Measurements from ENCODE around the gene AOPEP.

AOPEP gene

DNA sequence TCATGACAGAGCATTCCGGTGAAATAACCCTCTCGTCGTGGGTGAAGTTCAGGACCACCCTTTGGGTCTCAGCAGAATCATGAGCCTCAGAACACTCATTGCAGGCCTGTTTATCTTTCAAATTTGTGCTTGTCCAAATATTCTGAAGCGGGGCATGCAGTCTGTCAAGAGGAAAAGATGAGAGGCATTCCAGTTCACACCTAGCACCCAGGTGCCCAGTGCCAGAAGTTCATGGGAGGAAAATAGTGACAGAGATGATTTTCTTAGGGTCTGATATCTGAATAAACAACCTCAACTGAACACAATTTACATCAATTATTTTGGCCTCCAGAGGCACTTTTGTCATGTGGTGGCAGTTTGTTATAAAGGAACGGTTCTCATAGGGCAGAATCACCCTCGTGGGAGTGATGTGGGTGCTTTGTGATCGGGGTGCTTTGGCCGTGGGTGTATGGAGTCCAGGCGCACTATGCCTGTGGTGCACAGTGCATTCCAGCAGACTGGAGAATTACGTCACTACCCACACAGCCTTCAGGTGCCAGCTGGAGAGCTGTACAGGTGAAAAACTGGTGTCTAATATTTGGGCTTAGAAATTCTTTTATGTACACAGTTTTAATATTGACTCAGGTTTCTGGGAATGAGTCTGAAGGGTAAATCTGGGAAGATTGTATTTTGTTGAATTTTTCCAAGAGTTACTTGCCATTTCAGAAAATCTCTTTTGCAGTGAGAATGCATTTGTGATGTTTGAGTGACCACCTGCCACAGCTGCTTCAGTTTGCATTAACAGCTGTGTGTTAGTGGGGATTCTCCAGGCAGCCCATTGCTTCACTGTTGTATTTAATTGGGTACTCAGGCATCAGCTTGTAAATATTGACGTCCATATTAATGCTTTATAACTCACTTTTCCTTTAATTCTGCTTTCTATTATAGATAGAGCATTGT, 301.7 kb downstream of the AOPEP start:
- no peak for DNase-seq

DNA sequence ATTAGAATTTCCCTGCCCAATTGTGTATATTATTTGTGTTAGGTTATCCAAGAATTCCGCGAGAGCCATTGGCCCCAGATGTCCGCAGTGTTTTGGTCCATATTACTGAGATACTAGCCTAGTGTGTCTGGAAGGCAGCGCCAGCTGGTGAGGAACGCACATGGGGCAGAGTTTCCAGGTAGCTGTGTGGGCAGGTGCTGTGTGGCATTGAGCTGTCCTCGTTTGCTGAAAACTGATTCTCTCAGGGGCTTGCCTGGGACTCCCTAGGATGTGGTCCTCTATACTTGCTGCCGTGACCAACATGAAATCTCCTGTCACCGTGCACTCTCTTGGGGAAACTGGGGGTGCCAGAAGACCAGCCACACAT, 302.3 kb downstream of the AOPEP start:
- DNase-seq, result no peak

DNA sequence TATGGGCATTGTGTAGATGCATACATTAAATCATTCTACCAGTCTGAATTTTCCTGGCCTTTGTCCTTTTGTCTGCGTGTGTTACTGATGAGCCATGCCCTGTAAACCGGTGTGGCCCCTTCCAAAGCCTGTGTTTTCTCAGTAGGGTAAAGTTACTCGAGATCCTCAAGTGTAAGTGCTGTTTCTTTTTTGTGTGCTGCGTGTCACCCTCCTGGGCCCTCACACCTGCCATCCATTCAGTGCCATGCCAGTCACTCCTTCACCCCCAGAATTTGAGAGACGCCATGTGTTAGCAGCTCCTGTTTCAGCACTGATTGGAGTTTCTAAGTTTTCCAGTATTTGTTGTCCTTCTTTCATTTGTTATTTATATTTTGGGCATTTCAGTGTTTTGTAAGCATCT, 302.8 kb downstream of the AOPEP start:
- no peak for DNase-seq

DNA sequence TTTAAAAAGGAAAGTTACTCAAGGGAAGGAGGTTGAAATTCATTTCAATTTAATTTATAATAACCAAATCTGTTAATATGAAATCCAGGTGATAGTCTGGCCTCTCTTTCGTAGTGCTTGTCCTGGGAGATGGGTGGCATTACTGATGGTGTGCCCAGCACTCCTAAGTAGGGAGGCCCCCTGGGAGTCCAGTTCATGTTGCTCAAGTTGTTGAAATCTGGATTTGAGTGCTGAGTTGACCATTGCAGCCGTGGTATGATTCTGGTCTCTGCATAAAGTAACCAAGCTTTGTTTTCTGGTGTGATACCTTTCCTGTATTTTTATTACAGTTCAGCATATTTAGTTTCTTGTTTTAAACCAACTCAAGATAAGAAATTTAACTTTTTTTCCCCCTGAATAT, 303.2 kb downstream of the AOPEP start:
- DNase-seq, result no peak

DNA sequence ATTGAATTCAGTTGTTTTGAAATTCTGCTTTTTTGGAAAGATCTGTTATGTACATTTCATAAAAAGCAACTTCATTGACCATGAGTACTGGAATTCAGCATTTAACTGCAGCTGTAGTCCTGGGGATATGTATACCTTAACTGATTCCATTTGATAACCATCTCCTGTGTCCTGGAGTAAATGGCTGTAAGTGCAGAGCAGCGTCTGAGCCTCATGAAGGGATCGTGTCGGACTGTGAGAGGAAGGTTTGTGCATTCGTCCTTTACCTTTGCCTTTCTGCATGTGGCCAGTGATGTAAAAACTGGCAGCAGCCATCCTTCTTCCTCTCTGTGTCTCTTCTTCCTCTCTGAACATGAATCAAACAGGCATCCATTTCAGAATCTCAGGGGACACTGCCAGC, 303.8 kb downstream of the AOPEP start:
- DNase-seq, result no peak

DNA sequence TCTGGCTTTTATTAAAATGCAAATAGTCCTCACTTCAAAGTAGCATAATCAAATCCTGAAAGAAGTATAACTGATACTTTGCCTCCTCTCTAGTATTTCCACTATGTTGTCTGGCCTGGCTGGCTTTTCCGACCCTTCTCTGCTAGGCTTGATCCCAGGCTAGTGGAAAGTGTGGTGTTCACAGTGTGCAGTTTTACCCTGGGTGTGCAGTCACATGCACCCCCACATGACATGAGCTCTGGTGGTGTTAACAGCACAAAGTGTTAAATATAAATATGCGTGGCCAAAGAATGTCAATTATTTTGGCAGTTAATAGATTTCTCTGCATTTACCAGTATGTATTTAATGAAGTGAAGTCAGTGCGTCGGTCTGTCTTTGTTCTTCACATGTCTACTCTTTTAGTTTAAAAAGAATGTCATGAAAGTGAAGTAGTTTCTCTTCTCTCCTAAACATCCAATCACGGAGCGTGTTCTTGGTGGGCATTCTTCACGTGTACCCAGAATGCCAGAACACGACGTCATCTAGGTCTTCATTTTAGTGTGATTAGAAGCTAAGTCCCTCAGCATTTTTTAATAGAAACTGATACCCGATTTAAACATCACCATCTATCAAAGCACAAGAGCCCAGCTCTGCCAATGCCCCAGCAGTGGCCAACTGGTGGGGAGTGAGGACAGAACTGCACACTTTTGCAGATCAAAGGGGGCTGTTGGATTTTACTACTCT, 304.6 kb downstream of the AOPEP start:
- DNase-seq, result no peak

DNA sequence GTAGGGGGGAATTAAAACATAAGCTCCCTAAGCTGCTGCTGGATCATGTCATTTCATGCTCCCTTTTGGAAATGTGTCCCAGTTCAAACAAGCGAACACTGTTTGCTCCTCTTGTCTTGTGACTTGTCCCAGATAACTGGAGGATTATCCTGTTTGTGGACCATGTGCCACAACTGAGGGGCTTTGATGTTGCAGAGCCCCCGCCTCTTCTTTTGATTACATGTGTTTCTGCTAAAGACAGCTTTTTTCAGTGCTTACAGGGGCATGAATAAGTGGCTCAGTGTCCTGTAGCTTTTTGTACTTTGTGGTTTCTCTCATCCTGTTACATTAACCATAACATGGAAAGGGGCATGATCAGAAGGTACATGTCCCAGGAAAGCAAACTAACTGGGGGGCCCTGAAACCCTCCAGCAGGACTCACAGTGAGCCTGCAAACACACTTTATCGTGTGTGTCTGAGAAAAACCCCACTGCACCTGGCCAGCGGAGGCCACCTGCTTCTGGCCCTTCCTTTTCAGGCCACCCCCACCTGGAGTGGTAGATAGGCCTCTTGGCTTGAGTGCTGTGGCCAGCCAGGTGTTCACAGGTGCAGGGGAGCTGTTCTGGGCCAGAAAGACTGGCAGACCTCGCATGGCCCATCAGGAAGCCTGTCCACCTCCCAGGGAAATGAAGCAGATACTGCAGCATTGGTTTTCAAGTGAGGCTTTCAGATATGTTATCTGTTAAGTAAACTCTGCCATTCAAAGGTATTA, 305.4 kb downstream of the AOPEP start:
- DNase-seq, result no peak

DNA sequence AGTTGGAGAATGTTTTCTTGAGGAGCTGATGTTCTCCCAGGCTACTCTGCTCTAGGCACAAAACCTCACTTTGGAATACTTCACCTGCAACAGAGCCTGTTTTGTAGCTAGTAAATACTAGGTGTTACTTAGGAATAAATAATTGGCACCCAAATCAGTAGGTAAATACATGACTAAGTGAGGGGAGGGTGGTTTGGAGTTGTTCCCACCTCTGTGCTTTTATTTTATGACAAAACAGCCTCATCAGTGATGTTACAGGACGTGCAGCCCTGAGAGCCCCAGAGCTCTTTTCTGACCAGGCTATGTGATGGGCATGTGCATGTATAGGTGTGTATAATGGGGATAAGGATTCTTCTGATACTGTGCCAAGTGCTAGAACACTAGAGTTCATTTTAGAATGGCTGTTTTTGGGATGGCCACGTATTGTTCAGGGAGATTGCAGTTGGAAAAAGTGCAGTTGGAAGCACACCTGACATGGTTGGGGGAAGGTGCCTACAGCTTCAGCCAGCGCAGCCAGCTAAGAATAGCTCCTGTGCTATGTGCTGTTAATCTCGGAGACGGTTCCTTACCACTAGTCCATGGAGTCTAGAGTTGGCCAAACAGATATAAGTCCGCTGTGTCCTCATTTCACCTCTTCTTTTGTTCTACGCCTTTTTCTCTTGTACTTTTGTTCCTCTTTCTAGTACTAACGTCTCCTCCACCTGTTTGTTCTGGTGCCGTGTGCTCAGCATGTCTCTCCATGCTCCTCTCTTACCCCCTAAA, 306.3 kb downstream of the AOPEP start:
- no peak for DNase-seq

DNA sequence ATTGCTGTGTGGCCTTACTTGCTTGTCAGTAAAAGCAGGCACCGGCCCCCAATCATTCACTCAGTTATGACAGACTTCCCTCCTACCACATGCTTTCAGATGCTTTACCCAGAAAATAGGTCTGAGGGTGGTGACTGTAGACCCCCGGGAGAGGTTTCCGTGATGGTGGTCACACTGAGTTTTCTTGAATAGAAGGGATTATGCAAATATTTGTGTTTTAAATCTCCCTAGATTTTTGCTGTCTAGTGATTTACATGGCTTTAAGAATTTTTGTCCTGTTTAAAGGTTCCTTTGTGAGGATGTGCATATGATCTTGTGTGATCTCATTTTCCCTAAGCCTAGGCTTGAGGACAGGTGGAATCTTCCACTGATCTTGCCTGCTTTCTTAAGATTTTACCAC, 309.3 kb downstream of the AOPEP start:
- DNase-seq, result no peak

DNA sequence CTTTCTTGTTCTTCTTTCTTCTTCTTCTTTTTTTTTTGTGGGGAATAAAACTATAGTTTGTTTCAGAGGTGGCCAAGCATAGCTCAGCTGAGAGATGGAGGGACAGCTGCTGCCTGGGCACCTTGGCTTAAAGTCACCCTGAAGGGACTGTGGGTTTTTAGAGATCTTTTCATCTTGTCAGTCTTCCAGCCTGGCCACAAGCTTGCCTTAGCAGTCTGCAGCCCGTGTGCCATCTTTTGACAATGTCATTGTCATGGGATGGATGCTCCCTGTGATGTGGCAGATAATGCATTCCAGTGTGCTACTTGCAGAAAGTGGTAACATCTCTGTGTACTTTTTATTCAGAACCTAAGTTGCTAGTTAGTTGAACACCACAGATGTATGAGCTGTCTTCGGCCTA, 310.2 kb downstream of the AOPEP start:
- DNase-seq, result no peak

DNA sequence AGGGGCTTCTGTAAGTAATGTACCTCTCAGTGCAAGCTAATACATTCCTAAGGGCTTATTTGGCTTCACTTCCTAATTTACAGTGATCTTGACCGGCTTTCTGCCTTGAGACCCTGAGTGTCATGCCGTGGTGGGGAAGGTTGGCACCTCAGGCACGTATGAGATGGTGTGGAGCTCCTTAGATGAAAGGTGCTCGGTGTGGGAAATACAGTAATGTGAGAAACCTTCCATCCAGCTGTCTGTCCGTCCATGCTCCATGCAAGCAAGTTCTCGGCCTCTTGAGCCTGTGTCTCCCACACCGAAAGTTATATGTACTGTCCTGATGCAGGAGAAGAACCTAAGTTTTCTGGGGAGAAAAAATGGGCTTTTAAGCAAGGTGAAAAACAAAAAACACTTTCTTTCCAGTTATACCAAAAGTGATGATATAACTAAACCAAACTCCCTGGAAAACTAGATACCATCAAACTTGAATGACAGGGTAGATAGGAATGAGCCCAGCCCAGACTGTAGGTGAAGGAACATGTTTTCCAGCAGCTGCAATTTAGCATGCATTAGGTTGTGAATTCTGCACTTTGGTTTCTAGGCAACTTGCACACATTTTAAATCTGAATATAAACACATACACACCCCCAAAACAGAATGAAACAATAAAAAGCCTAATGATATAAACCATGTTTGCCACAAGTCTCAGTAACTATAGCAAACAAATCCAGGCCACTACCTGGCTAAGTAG, 311.5 kb downstream of the AOPEP start:
- no peak for DNase-seq

DNA sequence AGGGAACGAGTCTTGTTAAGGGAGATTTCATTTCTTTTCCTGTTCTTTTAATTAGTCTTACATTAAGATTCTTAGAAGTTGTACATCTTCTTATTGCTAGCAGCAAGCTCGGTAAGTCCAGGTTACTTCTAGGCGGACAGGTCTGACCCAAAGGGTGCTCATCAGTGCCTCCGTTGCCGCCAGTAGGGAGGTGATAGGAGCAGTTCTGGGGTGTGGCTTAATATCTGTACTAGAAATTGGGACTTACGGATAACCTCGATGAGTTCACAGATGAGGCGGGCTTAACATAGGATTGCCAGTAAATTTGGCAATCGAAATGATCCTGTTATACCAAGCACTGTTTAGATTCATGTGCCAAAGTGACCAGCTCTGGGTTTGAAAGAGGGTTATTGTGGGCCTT, 312.2 kb downstream of the AOPEP start:
- DNase-seq, result no peak

DNA sequence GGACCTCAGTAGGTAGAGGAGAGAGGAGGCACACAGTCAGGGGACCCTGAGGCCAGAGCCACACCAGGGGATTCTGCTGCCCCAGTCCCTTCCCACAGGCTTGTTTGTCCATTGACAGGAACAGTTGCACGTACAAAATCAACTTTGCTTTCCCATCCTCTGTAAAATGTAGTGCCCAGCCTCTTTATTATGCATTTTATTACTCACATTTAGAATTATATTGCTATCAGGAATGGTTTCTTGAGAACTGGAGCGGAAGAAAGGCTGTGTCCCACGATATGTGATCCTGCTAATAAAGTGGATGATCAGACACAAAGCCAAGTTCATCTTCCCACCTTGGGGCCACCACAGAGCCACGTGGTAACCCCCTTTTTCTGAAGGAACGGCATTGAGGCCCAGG, 313.6 kb downstream of the AOPEP start:
- no peak for DNase-seq

DNA sequence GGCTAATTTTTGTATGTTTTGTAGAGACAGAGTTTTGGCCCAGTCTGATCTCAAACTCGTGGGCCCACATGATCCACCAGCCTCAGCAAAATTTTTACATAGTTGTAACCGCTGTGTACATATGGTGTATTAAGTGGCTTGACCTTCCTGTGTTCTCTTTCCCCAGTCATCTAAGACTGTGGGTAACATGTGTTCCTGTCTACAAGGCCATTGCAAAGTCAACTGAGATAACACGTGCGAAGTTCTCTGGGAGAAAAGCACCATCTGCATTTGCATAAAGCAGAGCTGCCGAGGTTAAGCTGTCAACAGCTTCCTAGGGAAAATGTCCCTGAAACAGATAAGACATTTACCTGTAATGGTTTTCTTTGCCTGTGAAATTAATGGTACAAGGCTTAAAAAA, 317.3 kb downstream of the AOPEP start:
- DNase-seq, result no peak

DNA sequence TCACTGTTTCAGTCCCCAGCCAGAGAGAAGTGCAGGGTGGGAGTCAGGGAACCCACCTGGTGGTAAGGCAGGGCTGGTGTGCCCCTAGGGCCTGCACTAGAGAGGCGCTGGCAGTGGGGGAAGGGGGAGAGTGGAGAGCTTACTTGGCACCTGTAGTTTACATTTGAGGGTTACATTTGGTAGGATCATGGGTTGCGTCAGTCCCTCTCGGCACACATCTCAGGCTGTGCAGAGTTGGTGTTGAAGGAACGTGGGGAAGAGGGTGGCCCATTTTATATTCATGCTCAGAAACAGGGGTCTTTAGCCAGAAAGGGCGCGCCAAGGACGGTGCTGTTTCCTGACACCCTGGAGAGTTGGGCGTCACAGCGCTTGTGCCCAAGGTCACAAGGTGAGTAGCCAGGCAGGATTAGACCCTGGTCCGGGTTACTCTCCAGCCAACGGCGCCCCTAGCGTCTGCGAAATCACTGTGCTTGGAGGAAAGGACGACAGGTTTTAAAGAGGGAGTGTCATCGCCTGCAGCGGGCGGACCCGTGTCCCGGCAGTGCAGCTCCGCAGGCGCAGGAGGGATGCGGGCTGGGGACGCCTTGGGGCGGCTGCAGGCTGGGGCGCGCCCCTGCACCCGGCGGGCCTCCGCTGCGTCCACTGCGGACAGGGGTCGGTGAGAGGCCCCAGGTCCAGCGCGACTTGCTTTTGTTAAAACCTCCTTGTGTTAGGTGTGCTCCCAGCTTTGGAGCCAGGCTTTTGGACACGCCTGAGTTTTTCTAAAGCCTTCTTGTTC, 318.4 kb downstream of the AOPEP start:
- no peak for DNase-seq

DNA sequence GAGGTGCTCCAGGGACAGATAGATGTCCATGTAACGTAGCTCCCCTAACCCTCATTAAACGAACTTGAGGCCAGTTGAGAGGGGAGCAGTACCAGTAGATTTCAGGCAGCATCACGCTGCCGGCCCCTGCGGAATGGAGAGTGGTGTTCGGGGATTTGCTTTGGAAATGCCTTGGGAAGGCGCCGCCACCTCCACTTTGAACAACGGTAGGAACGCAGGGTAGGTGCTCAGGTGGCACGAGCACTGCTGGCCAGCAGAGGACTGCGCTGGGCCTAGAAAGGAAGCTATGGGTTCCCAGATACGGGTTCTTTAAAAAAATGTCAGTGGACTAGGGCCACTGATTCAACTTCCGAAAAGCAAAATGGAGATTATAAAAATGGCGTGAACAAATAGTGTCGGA, 319.3 kb downstream of the AOPEP start:
- DNase-seq, result no peak

DNA sequence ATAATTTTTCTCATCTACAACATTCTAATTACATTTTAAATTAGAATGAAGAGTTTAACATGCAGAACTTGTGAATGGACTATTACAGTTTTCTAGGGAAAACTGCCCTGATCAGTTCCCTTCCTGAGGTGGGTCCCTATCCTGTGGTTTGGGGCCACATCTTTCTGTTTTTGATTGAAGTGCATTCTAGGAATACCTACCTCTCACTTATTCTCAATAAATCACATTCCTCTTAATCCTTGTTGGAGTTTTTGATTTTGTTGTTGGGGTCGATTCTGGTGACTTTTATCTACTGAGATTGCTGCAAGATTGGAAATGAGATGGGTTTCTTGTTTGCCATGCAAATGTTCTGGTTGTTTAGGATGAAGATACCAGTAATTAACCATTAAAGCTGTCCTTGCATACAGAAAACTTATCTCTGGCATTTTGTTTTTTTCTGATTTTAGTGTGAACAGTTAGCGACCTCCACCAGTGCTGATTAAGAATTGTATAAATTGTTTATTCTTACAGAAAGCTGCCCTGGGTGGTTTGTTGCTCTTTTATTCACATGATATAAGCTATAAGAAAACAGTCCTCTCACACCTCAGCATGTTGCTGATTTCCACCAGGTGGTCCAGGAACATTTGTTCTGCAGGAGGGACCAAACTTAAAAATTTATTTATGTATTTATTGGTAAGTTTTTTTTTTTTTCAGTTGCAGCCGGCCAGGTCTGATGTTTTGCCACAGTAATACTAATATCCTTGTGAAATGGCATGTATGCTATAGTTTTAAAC, 321.1 kb downstream of the AOPEP start:
- no peak for DNase-seq

DNA sequence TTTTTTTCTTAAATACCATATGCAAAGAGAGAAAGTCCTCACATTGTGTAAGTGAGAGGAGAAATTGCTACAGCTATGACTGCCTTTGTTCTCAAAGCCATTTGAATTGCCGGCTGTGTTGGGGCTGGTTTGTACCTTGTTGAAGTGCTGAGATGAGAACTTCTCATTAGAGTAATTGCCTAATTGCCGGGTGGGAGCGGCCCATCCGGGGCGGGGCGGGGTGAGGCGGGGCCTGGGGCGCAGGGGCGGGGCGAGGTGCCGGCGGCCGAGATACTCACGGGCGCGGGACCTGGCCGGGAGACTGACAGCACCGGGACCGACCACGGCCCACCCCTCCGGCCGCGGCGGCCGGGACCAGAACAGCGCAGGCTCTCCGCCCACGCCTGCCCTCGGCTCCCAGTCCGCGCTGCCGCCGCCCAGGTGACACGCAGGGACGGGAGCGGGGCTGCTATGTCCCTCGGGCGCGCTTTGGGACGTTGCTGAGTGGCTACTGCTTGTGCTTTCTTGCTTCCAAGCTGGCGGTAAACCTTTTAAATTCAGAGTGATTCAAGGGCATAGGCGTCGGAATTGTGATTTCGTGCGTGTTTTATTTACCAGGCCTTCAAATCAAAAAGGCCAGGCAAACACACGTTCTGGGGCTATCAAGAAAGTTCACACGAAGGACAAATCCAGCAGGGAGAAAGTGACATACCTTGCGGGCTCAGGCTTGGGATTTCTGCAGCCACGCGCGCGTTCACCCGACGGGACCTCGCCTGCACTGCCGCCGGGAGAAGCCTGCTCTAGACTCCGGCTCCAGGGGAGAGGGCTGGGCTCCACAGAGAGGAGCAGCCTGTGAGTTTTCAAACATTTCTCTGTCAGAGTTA, 322.0 kb downstream of the AOPEP start:
- DNase-seq, result peak; percentile 59

DNA sequence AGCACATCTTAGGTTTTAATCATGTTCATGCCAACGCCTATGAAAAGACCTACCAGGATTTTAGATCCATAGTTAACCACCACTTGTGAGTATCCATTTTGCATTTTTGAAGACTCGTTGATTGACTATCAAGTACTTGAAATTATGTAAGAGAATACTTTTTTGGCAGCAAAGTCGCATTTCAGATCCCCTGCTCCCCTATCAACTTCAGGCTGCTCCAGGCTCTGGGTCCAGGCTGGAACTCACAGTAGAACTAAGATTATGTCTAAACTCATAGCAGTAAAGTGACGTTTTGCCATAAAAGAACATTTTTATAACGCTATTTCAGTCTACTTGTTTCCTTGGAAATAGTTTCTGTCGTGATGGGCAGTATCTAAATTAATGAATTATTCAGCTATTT, 323.3 kb downstream of the AOPEP start:
- no peak for DNase-seq
